ENCODE results near the gene RAD54L. TPM values are rescaled to one million over a fixed set of nuclear protein-coding genes. Genes with fewer than 3 reads are reported as not detected.
"Not testable (repeated sequence)": the region's sequence is repeated elsewhere in the genome, so short reads cannot be mapped to it uniquely, and the experiment has no call there.

Gene RAD54L
- polyA plus RNA-seq (ENCODE audit: insufficient read length) = 16.7 TPM
- long read RNA-seq, donor 1, partial matches to known transcripts = 0 of 1 reads
- long read RNA-seq, donor 1, other reads (novel, unspliced or antisense) = 0 of 1 reads
- long read RNA-seq, donor 2, partial matches to known transcripts = 38 of 56 reads
- long read RNA-seq, donor 2, other reads (novel, unspliced or antisense) = 15 of 56 reads
- long read RNA-seq, donor 3, partial matches to known transcripts = 93 of 95 reads
- long read RNA-seq, donor 3, other reads (novel, unspliced or antisense) = 0 of 95 reads
- long read RNA-seq, donor 4 = 0 reads
- long read RNA-seq, donor 5 = 0 reads
- long read RNA-seq, donor 6, partial matches to known transcripts = 47 of 63 reads
- long read RNA-seq, donor 6, other reads (novel, unspliced or antisense) = 13 of 63 reads
- long read RNA-seq, donor 7, partial matches to known transcripts = 58 of 58 reads
- long read RNA-seq, donor 7, other reads (novel, unspliced or antisense) = 0 of 58 reads
- long read RNA-seq, donor 8, partial matches to known transcripts = 6 of 11 reads
- long read RNA-seq, donor 8, other reads (novel, unspliced or antisense) = 5 of 11 reads

DNA sequence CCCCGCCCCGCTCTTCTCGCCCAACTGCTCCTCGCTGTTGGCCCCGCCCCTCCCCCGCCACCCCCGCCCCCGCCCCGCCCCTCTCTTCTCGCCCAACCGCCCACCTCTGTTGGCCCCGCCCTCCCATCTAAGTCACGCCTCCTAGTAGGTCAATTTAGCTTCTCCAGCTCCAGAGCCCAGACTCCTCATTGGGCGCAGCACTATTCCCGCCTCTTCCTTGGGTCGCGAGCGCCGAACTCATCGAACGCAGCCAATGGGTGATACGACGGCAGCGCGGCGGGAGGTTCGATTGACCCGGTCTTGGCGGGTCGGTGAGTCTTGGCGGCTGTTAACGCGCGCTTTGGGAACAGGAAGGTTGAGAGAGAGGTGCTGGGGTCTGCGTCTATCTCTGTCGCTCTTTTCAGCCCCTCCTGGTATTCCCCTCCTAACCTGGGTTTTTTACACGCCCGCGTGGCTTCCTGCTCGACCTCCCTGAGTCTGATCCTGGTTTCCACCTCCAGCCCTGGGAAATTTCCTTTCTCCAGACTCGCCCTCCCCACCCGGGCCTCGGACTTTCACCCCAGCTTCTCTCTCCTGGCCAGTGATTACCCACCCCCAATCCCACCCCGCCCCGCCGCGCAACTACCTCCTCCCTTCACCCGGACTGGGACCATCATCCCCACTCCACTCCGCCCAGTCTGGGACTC lies at the start of gene RAD54L:
Gene RAD54L, plus strand, starts transcription at position 328 of the 686 bp plus-strand sequence. CDS start 643 bp downstream, outside the sequence.
- DNase-seq = peak; percentile 98

DNA sequence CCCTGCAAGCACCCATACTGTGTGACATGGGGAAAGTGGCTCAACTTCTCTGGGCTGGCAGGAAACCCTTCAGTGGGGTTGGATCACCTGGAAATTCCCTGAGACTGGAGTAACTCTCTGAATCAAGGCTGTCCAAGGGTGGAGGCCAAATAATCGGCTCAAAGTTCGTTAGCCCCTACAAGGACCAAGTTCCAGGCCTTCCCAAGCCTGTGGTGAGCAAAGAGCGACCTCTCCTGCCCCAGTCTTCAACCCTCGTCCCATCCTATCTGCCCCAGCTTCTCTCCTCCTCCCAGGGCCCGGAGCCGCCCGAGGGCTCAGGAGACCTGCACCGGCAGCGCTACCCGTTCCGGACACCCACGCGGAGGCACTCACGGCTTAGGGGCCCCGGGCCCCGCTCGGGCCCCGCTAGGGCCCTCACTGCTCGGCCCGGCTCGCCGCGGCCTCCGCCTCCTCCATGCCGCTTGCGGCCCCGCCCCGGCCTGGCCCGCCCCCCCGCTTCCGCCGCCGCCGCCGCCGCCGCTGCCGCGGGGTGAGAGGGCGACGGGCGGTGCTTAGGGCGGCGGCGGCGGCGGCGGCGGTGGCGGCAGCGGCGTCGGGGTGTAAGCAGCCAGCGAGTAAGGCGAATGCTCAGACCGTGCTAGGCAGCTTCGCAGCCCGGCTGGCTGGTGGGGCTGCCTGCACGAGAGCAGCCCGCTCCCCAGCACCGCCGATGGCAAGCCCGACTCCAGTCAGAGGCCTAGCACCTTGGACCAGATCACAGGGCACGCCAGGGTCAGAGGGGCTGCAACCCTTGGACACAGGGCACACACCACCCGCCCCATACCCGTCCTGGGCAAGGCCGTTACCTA lies 49.4 kb upstream of the RAD54L start, which contains the start of gene POMGNT1:
Gene POMGNT1, minus strand, starts transcription at position 471 of the 848 bp plus-strand sequence. CDS start 613 bp downstream, outside the sequence.
- DNase-seq = peak; percentile 63

GRCh38 chr1:46199233-46199749 lies 48.3 kb upstream of the RAD54L start:
- no peak for DNase-seq

DNA sequence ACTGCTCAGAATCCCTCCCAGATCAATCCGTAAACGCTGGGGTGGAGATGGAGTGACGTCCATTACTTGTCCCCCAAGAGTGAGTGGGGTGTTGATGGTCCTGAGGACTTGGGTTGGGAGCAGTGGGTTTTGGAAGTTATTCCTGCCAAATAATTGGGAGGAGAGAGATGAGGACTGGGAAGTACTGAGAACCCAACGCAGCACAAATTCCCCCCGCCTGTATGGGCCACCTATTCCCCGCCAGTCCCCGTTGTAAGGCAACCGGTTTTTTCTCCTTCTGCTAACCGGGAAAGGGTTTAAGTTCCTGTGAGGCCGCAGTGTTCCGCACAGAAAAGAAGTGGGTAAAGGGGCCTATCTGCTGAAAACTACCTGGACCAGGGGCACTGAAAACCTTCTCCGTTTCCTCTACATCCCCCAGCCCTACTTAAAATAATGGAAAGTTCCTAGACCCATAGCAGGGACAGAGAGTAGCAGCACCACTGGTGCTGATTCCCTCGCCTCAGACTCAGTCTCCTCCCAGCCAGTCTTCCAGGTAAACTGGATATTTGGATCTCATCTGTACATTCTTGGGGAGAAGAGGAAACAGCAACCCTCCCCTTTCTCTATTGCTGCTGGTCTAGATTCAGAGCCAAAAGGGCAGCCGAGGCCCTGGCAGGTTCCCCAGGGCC lies 43.7 kb upstream of the RAD54L start:
- no peak for DNase-seq

DNA sequence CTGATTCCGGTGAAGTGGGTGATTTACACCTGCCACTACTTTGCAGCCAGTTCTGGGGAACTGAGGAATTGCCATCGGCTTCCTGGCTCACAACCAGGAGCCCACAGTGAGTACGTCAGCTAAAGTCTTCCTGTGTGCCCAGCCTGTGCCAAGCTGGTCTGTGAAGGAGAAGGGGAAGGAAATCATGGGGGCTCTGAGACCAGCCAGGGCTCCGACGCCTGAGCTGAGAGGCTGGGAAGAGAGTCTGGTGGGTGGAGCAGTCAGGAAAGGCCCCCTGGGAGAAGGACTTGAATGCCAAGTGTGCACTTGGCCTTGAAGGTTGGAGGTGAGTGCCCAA lies 43.2 kb upstream of the RAD54L start:
- DNase-seq = no peak

- DNase-seq = no peak
These were observed 42.4 kb upstream of the RAD54L start for GRCh38 chr1:46205141-46205540.

DNA sequence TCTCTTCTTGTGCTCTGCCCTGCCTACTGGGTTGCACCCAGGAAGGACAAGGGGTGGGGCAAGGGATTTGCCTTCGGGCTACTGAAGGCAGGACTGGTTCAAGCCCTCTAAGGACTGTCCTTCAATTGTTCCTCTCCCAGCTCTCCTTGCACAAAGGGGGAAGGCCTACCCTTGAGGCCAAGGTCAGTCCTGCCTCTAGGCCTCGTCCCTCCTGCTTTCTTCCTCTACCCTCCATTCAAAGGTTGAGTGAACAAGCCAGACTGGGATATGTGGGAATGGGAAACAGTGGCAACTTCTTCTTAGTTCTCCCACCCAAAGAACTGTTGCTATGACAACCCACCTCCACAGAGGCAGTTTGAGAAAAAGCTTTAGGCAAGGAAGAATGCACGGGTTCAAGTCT lies 41.8 kb upstream of the RAD54L start:
- no peak for DNase-seq

DNA sequence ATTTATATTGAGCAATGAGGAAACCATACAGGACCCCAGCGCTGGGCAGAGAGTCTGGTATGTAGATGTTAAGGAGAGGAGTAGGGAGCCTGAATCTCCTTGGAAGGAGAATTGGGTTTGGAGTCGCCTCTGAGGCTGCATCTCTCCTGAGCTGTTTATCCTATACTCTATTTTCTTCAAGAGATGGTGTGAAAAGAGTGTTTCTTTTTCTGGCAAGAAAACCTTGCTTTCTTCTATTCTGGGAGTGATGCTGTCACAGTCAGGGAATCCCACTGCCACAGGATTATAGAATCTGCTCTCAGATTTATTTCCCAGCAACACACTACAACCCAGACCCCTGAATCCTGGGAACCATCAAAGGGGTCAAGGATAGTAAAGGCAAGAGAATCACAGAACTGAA lies 41.2 kb upstream of the RAD54L start:
- DNase-seq = no peak

GRCh38 chr1:46210561-46210960 lies 37.0 kb upstream of the RAD54L start:
- no peak for DNase-seq

GRCh38 chr1:46211051-46211450 lies 36.5 kb upstream of the RAD54L start:
- DNase-seq = no peak

DNA sequence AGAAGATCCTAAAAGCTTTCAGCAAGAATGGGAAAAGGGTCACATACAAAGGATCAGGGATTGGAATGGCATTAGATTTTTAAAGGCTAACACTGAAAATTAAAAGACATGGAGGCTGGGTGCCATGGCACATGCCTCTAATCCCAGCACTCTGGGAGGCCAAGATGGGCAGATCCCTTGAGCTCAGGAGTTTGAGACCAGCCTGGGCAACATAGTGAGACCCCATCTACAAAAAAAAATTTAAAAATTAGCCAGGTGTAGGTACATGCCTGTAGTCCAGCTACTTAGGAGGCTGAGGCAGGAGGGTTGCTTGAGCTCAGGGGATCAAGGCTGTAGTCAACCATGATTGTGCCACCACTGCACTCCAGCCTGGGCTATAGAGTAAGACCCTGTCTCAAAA lies 32.1 kb upstream of the RAD54L start:
- DNase-seq = no peak

GRCh38 chr1:46218443-46218842 lies 29.1 kb upstream of the RAD54L start:
- DNase-seq = no peak

GRCh38 chr1:46219551-46220520 lies 27.7 kb upstream of the RAD54L start:
- DNase-seq = no peak

DNA sequence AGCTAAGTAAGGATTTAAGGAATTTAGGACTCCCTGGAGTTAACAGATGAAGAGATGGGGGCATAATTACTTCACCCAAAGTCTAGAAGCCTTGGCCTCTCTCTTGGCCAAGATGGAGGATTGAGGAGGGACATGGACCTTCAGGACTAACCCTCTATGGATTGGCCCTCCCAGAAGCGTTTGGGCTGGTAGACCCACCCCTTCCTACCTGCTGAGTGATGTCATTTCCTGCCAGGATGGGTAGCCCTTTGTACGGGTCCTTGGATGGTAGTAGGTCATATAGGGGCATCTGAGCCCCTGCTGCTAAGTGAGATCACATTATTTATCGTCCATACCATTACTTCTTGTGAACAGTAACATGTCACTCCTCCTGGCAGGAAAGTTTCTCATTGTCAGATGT lies 26.8 kb upstream of the RAD54L start:
- DNase-seq = no peak

- DNase-seq = no peak
These were observed 25.8 kb upstream of the RAD54L start for GRCh38 chr1:46221749-46222148.

DNA sequence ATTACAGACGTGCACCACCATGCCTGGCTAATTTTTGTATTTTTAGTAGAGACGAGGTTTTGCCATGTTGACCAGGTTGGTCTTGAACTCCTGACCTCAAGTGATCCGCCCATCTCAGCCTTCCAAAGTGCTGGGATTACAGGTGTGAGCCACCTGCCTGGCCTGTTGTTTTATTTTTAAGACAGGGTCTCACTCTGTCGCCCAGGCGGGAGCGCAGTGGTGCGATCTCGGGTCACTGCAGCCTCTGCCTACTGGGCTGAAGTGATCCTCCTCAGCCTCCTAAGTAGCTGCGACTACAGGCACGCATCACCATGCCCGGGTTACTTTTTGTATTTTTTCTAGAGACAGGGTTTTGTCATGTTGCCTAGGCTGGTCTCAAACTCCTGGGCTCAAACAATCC lies 24.5 kb upstream of the RAD54L start:
- DNase-seq = not testable (repeated sequence)

DNA sequence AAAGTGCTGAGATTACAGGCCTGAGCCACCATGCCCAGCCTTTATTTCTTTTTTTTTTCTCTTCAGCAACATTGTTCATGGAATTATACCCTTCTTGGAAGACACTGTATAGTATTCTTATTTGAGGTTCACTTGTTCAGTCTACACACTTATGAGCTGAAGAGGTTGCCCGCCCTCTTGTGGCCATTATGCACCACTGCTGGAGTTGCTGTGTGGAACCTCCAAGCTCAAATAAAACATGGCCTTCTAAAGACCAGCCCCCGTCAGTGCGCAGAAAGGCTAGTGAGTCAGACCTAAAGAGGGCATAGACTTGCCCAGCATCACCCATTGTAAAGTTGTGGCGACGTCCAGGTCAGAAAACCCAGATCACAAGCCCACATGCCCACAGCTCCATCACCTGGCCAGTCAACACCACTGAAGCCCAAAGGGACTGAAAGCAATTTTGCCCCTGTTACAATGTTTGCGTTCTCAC lies 24.1 kb upstream of the RAD54L start:
- DNase-seq = peak; percentile 77

DNA sequence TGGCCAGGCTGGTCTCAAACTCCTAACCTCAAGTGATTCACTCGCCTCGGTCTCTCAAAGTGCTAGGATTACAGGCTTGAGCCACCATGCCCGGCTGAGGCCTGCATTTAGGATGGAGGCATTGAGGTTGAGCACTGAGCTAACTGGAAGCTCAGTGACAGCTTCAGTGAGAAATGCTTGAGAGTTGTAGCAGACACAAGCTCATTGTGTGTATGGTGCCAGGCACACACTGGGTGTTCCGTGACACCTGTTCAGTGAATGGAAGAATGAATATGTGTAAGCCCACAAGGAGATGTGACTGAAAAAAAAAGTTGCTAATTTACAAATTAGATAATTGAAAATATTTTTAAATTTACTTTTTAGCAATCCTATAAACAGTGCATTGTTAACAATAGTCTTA lies 22.6 kb upstream of the RAD54L start:
- DNase-seq = no peak

DNA sequence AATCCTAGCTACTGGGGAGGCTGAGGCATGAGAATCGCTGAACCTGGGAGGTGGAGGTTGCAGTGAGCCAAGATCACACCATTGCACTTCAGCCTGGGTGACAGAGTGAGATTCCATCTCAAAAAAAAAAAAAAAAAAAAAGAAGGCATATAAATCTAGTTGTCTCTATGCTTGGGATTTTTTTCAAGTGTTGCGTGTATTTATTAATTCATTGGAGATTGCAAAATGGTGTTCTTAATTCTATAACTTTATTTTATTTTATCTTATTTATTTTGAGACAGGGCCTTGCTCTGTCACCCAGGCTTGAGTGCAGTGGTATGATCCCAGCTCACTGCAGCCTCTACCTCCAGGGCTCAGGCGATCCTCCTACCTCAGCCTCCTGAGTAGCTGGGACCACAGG lies 16.3 kb upstream of the RAD54L start:
- not testable (repeated sequence) for DNase-seq

DNA sequence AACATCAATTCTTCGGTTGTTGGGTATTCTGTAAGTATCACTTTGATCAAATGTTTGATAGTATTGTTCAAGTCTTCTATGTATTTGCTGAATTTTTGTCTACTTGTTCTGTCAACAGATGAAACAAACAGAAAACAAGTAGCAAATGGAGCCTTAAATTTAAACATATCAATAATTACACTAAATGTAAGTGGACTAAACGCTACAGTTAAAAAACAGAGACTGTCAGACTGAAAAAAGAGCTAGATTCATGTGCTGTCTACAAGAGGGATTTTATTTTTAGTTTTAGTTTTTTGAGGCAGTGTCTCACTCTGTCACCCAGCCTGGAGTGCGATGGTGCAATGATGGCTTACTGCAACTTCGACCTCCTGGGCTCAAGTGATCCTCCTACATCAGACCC lies 10.7 kb upstream of the RAD54L start:
- DNase-seq = no peak
